Endothelial cell of umbilical vein (primary cell): ENCODE measurements around the gene FRY. TPM values are rescaled to one million over a fixed set of nuclear protein-coding genes. Genes with fewer than 3 reads are reported as not detected.

Source experiments
- BruUV-seq: library from RNA; stranded (reverse); fragments of 400-500 nt; replicated peaks from 2 replicates; lab custom pipeline; 2021; lab: Mats Ljungman, UMichigan
- CTCF ChIA-PET: fragments of 300-600, 350-600 bp; sonication (Branson Sonifier 250); formaldehyde crosslinking; loops from one replicate; lab custom pipeline; 2021; ENCODE audit warnings: antibody characterized with exemption, inconsistent platforms; lab: Charles Lee
- POLR2A ChIA-PET: fragments of 300-600, 350-600 bp; sonication (Branson Sonifier 250); formaldehyde crosslinking; loops from one replicate; lab custom pipeline; 2021; ENCODE audit warnings: antibody characterized with exemption, inconsistent platforms; lab: Charles Lee
- DNase-seq: peaks from one replicate; pipeline ENCODE4 v3.0.0-alpha.2; 2011; ENCODE audit warnings: low read depth, low spot score
- FAIRE-seq: peaks from 2 replicates; lab custom pipeline; 2011; peaks lifted over from hg19 to GRCh38; lab: Jason Lieb, UNC
- H2AFZ ChIP-seq: 2 replicates; pipeline ENCODE4 v1.6.0; 2012; ENCODE audit warnings: low read depth, low read length, control low read depth, inconsistent platforms
- H3K27ac ChIP-seq: 2 replicates; pipeline ENCODE4 v1.5.1; 2011; ENCODE audit warnings: low read depth, mild to moderate bottlenecking, control low read depth, low read length, moderate library complexity; ENCODE audit not compliant: insufficient read depth
- H3K27me3 ChIP-seq, 2 experiments: 2 replicates each; pipeline versions ENCODE4 v1.6.0 to v1.6.1; 2011; ENCODE audit warnings: low read length in 2 of 2, mixed read lengths in 1 of 2; ENCODE audit not compliant: control insufficient read depth in 2 of 2, insufficient read depth in 2 of 2
- H3K36me3 ChIP-seq, 2 experiments: 2 replicates in 1 of 2; 3 replicates in 1 of 2; pipeline ENCODE4 v1.5.1; 2011; ENCODE audit warnings: low read length in 2 of 2, mild to moderate bottlenecking in 1 of 2, moderate library complexity in 1 of 2; ENCODE audit not compliant: control insufficient read depth in 2 of 2, insufficient read depth in 2 of 2; ENCODE audit errors: extremely low read depth in 1 of 2
- H3K4me1 ChIP-seq: 3 replicates; pipeline ENCODE4 v1.5.1; 2011; ENCODE audit warnings: mild to moderate bottlenecking, low read length; ENCODE audit not compliant: control insufficient read depth, insufficient read depth; ENCODE audit errors: extremely low read depth
- H3K4me2 ChIP-seq: 2 replicates; pipeline ENCODE4 v1.6.1; 2011; ENCODE audit warnings: low read length, control low read depth, mixed read lengths; ENCODE audit not compliant: insufficient read depth
- H3K4me3 ChIP-seq, 3 experiments: fragments of 200-600 bp in 1 of 3; sonication (generic), shearing (Covaris generic) in 1 of 3; replicated peaks in 1 of 3; 2 replicates each; pipeline ENCODE4 v1.5.1; 2011 to 2016; ENCODE audit warnings: control low read depth in 3 of 3, low read length in 3 of 3, mild to moderate bottlenecking in 2 of 3, inconsistent platforms in 1 of 3, low read depth in 1 of 3, moderate library complexity in 1 of 3; ENCODE audit not compliant: insufficient read depth in 1 of 3
- H3K79me2 ChIP-seq: 2 replicates; pipeline ENCODE4 v1.6.0; 2012; ENCODE audit warnings: low read length, inconsistent platforms; ENCODE audit not compliant: control insufficient read depth, insufficient read depth
- H3K9ac ChIP-seq: replicated peaks from 2 replicates; pipeline ENCODE3; 2011; ENCODE audit warnings: low read length, control low read depth; ENCODE audit not compliant: insufficient read depth; ENCODE audit errors: extremely low read depth
- H3K9me1 ChIP-seq: replicated peaks from 3 replicates; pipeline ENCODE4 v1.6.0; 2011; ENCODE audit warnings: mild to moderate bottlenecking, low read length; ENCODE audit not compliant: control insufficient read depth, insufficient read depth; ENCODE audit errors: extremely low read depth
- H3K9me3 ChIP-seq: replicated peaks from 2 replicates; pipeline ENCODE4 v1.5.1; 2012; ENCODE audit warnings: low read length, inconsistent platforms; ENCODE audit not compliant: control insufficient read depth, insufficient read depth
- H4K20me1 ChIP-seq: replicated peaks from 2 replicates; pipeline ENCODE3; 2011; ENCODE audit warnings: mild to moderate bottlenecking, low read length; ENCODE audit not compliant: control insufficient read depth, insufficient read depth; ENCODE audit errors: extremely low read depth
- CTCF ChIP-seq, 2 donors: IDR thresholded peaks; 1 replicate in 1 of 2; 2 replicates in 1 of 2; pipeline ENCODE4 v1.5.1; 2011; ENCODE audit warnings: low read length in 2 of 2, mild to moderate bottlenecking in 2 of 2, moderate library complexity in 2 of 2, control low read depth in 1 of 2, inconsistent platforms in 1 of 2, low read depth in 1 of 2; ENCODE audit not compliant: insufficient read depth in 1 of 2; ENCODE audit errors: extremely low read depth in 1 of 2
- FOS ChIP-seq: IDR thresholded peaks from 2 replicates; pipeline ENCODE4 v1.6.1; 2011; ENCODE audit warnings: mild to moderate bottlenecking, low read length, moderate library complexity, borderline replicate concordance; ENCODE audit not compliant: insufficient read depth
- GATA2 ChIP-seq: IDR thresholded peaks from 2 replicates; pipeline ENCODE4 v1.7.0; 2011; ENCODE audit warnings: low read depth, mild to moderate bottlenecking, moderate library complexity, mixed read lengths, low read length; ENCODE audit not compliant: insufficient read length, insufficient read depth
- JUN ChIP-seq: IDR thresholded peaks from 2 replicates; pipeline ENCODE4 v1.6.1; 2011; ENCODE audit warnings: borderline replicate concordance, low read depth; ENCODE audit not compliant: insufficient read length, insufficient read depth
- MAX ChIP-seq: IDR thresholded peaks from 2 replicates; pipeline ENCODE4 v1.6.1; 2011; ENCODE audit not compliant: insufficient read depth, insufficient read length
- MYC ChIP-seq: IDR thresholded peaks from one replicate; pipeline ENCODE4 v1.6.1; 2011; ENCODE audit warnings: mild to moderate bottlenecking, low read depth, low read length
- dilution Hi-C: fragments of 300-500 bp; cut with MboI; formaldehyde crosslinking; loops from one replicate; pipeline ENCODE4 v1.15.0; 2019; ENCODE audit warnings: low sequenced_read_pairs; ENCODE audit not compliant: extremely low pct_ligation_motif_present
- intact Hi-C: fragments of 100-400 bp; cut with micrococcal nuclease; formaldehyde crosslinking; loops from one replicate; pipeline ENCODE4 v1.10.0; 2022
- polyA plus RNA-seq, 4 experiments: library from polyadenylated mRNA; depleted of rRNA in 3 of 4; stranded (reverse) in 3 of 4; unstranded in 1 of 4; fragments of >200 nt; gene quantifications; 2 replicates each; pipeline versions ENCODE4 v1.2.1 to v1.2.3, GENCODE V29; 2011 to 2012; ENCODE audit warnings: missing spikeins in 1 of 4
- total RNA-seq: library from RNA; stranded (reverse); gene quantifications from 2 replicates; pipeline ENCODE4 v1.2.3, GENCODE V29; 2021

Gene FRY
- total and polyA plus RNA-seq, 2 donors (not counting 3 experiments of a cell fraction or from before 2014, with no cell fraction given): 57.3 to 75.8 TPM

- no peak for TF ChIP-seq FOS
- no peak for TF ChIP-seq CTCF (IDR thresholded peaks at IDR 0.05; ENCODE audit: extremely low read depth in 1 of 2, insufficient read depth in 1 of 2, low read depth in 1 of 2, low read length in 2 of 2)
- TF ChIP-seq GATA2: no peak
- no peak for TF ChIP-seq MYC
- TF ChIP-seq JUN: no peak
- TF ChIP-seq MAX: no peak
- Histone ChIP-seq H3K79me2 (no peaks in the 10 kb centered on the region), H3K27ac (no peak overlapping the region), H4K20me1 (no peaks in the 10 kb centered on the region), H3K4me3 (no peak overlapping the region), H3K4me2 (no peak overlapping the region), H3K9ac (no peak overlapping the region), H2AFZ (no peak overlapping the region), H3K9me1 (no peaks in the 10 kb centered on the region), H3K4me1 (no peaks in the 10 kb centered on the region), H3K27me3 (no peaks in the 10 kb centered on the region), H3K36me3 (no peaks in the 10 kb centered on the region), H3K9me3 (no peaks in the 10 kb centered on the region)
- intact Hi-C loops (no loop called here), dilution Hi-C loops (no loop called here)
- ChIA-PET CTCF (interaction anchor here (1.1 to 1.2 kb wide), 2 partner anchors 9 to 13 kb away, joined by 3 to 4 read pairs; no protein-coding TSS in a partner anchor), POLR2A (no interaction called here)
- FAIRE-seq (no peak), DNase-seq (no peak)
- BruUV-seq: no TSS peak
These were observed 170.2 kb downstream of the FRY start for GRCh38 chr13:32201809-32202208.
